Measurements from ENCODE around the gene DYNLT1. TPM values are rescaled to one million over a fixed set of nuclear protein-coding genes. Genes with fewer than 3 reads are reported as not detected.
"Not testable (repeated sequence)": the region's sequence is repeated elsewhere in the genome, so short reads cannot be mapped to it uniquely, and the experiment has no call there.

Gene DYNLT1
- total and polyA plus RNA-seq, 3 donors from 2014 or later = 165 to 319 (median 200) TPM

DNA sequence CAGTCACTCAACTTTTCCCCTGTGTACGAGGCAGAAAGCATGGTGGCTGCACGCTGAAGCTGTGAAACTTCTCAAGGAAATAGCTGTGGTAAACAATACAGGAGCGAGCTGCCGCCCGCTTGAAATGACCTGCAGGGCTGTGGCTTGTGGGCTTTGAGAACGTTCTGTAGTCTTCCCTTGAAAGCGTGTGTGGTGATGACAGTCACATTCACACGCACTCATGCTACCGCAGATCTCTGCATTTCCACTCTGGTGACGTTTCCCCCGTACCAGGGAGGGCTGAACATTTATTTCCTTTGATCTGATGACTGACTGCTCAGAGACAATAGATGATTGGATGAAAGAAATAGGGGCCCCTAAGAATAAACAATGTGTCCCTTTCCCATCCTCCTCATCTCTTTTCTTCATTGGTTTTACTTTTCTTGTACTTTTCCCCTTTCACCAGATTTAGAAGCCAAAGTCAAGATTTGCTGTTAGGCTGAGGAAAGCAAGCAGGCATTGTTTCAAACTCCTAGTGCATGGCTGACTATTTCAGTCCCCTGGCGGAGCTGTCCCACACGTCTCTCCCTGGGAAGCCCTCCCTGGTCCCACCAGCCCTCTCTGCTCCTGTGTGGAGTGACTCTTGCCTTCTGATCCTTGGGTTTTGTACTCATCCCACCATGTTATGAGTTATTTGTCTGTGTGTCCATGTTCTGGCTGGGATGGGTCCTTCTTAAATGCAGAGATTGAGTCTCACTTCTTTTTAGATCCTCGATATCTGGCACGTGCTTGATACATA is 9.2 kb upstream of the DYNLT1 start:
- Histone ChIP-seq H3K36me3 (ENCODE audit: low read depth, missing control alignments) (no peaks in the 10 kb centered on the region), H3K9me3 (no peaks in the 10 kb centered on the region), H3K27ac (no peak overlapping the region), H3K27me3 (no peaks in the 10 kb centered on the region), H3K4me3 (no peak overlapping the region), H3K4me1 (no peaks in the 10 kb centered on the region)
- WGBS, 2 donors = 83 to 89% methylated on average over 14 to 15 of the region's 15 CpGs
- TF ChIP-seq POLR2A (IDR thresholded peaks at IDR 0.05) = no peak
- TF ChIP-seq, protein P1, sequence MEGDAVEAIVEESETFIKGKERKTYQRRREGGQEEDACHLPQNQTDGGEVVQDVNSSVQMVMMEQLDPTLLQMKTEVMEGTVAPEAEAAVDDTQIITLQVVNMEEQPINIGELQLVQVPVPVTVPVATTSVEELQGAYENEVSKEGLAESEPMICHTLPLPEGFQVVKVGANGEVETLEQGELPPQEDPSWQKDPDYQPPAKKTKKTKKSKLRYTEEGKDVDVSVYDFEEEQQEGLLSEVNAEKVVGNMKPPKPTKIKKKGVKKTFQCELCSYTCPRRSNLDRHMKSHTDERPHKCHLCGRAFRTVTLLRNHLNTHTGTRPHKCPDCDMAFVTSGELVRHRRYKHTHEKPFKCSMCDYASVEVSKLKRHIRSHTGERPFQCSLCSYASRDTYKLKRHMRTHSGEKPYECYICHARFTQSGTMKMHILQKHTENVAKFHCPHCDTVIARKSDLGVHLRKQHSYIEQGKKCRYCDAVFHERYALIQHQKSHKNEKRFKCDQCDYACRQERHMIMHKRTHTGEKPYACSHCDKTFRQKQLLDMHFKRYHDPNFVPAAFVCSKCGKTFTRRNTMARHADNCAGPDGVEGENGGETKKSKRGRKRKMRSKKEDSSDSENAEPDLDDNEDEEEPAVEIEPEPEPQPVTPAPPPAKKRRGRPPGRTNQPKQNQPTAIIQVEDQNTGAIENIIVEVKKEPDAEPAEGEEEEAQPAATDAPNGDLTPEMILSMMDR (IDR thresholded peaks at IDR 0.05) = no peak
- DNase-seq = peak; percentile 44
- intact Hi-C loops (cut with DNase I; ENCODE audit: low total_unique reads) = no loop called here

DNA sequence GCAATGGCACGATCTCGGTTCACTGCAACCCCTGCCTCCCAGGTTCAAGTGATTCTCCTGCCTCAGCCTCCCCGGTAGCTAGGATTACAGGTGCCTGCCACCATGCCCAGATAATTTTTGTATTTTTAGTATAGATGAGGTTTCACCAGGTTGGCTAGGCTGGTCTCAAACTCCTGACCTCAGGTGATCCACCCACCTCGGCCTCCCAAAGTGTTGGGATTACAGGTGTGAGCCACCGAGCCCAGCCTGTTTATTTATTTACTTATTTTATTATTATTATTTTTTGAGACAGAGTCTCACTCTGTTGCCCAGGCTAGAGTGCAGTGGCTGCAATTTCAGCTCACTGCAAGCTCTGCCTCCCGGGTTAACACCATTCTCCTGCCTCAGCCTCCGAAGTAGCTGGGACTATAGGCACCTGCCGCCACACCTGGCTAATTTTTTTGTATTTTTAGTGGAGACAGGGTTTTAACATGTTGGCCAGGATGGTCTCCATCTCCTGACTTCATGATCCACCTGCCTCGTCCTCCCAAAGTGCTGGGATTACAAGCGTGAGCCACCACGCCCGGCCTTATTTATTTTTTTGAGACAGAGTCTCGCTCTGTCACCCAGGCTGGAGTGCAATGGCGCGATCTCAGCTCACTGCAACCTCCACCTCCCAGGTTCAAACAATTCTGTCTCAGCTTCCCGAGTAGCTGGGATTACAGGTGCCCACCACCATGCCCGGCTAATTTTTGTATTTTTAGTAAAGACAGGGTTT is 7.6 kb upstream of the DYNLT1 start:
- DNase-seq; intact Hi-C loops (cut with DNase I; ENCODE audit: low total_unique reads): not testable (repeated sequence)

DNA sequence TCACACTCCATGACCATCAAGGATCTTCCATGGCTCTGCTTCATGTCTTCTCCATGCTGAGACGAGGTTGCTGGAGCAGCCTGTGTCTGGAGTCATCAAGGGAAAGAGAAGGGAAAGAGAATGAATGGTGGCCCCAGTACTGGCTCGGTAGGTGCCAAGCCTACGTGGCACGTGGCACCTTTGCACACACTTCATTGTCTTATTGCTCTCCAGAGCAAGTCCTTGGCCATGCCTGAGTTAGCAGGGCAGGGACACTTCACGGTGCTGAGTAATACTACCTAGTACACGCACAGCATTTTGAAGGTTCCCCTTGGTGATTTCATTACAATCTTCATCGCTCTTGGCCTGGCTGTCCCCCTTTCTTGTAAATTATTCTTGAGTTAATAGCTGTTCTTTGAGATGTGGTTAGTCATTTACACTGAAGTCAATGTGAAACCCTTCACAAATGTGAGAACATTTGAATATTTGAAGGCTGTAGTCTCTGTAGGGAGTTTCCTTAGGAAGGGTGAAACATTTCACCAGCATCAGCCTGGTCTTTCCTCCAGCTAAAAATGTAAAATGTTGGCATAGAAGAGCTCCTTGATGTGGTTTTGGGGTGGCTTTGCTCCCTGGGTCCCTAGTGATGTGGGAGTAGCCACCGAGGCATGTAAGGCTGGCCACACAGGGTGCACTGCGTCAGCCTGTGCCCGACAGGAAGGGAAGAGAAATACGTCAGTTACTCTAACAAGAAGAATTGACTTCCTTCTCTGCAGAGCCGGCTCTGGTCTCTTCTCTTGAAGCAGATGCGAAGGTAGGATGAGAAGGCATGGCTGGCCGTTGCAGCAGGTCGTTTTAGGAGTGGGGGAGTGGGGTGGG is 5.0 kb upstream of the DYNLT1 start, which contains the start of gene SYTL3:
Gene SYTL3, plus strand, starts transcription at position 766 of the 855 bp plus-strand sequence. CDS start 13,215 bp downstream, outside the sequence.
- 67 to 73% methylated on average over 15 of the region's 15 CpGs for WGBS, 2 donors
- peak; percentile 54 for DNase-seq
- Histone ChIP-seq H3K9me3 (no peaks in the 10 kb centered on the region), H3K27ac (no peak within 1 kb of the TSS), H3K4me1 (no peaks in the 10 kb centered on the region), H3K27me3 (no peaks in the 10 kb centered on the region), H3K36me3 (ENCODE audit: low read depth, missing control alignments) (no peaks in the 10 kb centered on the region), H3K4me3 (no peak within 1 kb of the TSS)
- TF ChIP-seq POLR2A (IDR thresholded peaks at IDR 0.05) = no peak
- TF ChIP-seq, protein P1 (IDR thresholded peaks at IDR 0.05) = no peak
- intact Hi-C loops (cut with DNase I; ENCODE audit: low total_unique reads) = no loop called here

More for the DNA sequence above, 7.6 kb upstream of the DYNLT1 start:
- WGBS, 2 donors = 85 to 97% methylated on average over 17 of the region's 17 CpGs
- H3K27me3 ChIP-seq; H3K4me1 ChIP-seq; H3K4me3 ChIP-seq; H3K27ac ChIP-seq; H3K9me3 ChIP-seq; H3K36me3 ChIP-seq (ENCODE audit: low read depth, missing control alignments): not testable (repeated sequence)

DNA sequence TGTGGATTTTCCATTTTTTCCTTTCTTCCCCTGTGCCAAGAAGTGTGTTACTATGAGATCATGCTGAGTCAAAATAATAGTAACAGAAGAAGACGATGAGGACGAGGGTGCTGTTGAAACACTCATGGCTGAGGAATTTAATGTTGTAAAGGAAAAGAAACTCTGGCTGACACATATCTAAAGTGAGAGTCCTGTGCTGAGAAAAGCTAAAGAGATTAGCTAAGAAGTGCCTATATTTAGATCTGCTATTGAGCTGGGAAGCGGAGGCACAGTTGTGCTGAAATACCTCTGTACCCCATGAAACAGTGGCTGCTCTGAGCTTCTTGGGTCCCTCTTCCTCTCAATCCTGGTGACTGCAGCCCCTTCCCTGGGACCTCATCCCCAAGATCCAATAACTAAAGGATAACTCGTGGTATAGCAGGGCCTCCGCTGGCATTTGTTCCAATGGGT is 4.2 kb upstream of the DYNLT1 start:
- no peaks in the 10 kb centered on the region for H3K27me3 ChIP-seq
- H3K9me3 ChIP-seq = no peaks in the 10 kb centered on the region
- no peaks in the 10 kb centered on the region for H3K4me1 ChIP-seq
- intact Hi-C loops (cut with DNase I; ENCODE audit: low total_unique reads) = no loop called here
- H3K4me3 ChIP-seq = no peak overlapping the region
- TF ChIP-seq, protein P1 (IDR thresholded peaks at IDR 0.05) = no peak
- no peak for TF ChIP-seq POLR2A (IDR thresholded peaks at IDR 0.05)
- no peak for DNase-seq
- no peaks in the 10 kb centered on the region for H3K36me3 ChIP-seq (ENCODE audit: low read depth, missing control alignments)
- 84 to 89% methylated on average over 5 of the region's 5 CpGs for WGBS, 2 donors
- no peak overlapping the region for H3K27ac ChIP-seq

Measured in testis (tissue), 3 donors.